SK-N-MC (cell line): Measurements from ENCODE around the gene CBX6.

Experiments
- DNase-seq: peaks from one replicate; pipeline ENCODE4 v3.0.0-alpha.2; 2011; ENCODE audit warnings: low read depth, low spot score
- H3K27ac ChIP-seq: fragments of 200-600 bp; sonication (generic); 2 replicates; pipeline ENCODE4 v1.5.1; 2016; ENCODE audit warnings: mixed run types
- H3K36me3 ChIP-seq: fragments of 200-600 bp; sonication (generic); 2 replicates; pipeline ENCODE4 v1.6.1; 2017; ENCODE audit warnings: antibody characterized with exemption, low read length, mixed read lengths; ENCODE audit not compliant: insufficient read depth
- H3K4me3 ChIP-seq: fragments of 200-600 bp; sonication (generic); 2 replicates; pipeline ENCODE4 v1.5.1; 2016
- H3K9ac ChIP-seq: fragments of 200-600 bp; sonication (generic); 2 replicates; pipeline ENCODE4 v1.8.0; 2017; ENCODE audit warnings: mixed run types, mixed read lengths; ENCODE audit not compliant: insufficient read length
- H3K9me3 ChIP-seq: fragments of 200-600 bp; sonication (generic); 2 replicates; pipeline ENCODE4 v1.6.1; 2017; ENCODE audit warnings: low read depth, mild to moderate bottlenecking, antibody characterized with exemption, low read length, moderate library complexity, mixed read lengths
- EZH2 ChIP-seq: fragments of 200-600 bp; sonication (generic); IDR thresholded peaks from one replicate; pipeline ENCODE4 v1.6.1; 2017; ENCODE audit warnings: antibody characterized with exemption
- FOXP2 ChIP-seq: optimal IDR thresholded peaks from 2 replicates; pipeline ENCODE3; 2011; ENCODE audit warnings: mild to moderate bottlenecking, moderate library complexity; ENCODE audit not compliant: insufficient read depth; ENCODE audit errors: extremely low read length, control extremely low read depth
- POLR2AphosphoS5 ChIP-seq: IDR thresholded peaks from 2 replicates; pipeline ENCODE4 v1.6.1; 2012; ENCODE audit warnings: mild to moderate bottlenecking, low read depth, low read length, borderline replicate concordance

CBX6 gene

DNA sequence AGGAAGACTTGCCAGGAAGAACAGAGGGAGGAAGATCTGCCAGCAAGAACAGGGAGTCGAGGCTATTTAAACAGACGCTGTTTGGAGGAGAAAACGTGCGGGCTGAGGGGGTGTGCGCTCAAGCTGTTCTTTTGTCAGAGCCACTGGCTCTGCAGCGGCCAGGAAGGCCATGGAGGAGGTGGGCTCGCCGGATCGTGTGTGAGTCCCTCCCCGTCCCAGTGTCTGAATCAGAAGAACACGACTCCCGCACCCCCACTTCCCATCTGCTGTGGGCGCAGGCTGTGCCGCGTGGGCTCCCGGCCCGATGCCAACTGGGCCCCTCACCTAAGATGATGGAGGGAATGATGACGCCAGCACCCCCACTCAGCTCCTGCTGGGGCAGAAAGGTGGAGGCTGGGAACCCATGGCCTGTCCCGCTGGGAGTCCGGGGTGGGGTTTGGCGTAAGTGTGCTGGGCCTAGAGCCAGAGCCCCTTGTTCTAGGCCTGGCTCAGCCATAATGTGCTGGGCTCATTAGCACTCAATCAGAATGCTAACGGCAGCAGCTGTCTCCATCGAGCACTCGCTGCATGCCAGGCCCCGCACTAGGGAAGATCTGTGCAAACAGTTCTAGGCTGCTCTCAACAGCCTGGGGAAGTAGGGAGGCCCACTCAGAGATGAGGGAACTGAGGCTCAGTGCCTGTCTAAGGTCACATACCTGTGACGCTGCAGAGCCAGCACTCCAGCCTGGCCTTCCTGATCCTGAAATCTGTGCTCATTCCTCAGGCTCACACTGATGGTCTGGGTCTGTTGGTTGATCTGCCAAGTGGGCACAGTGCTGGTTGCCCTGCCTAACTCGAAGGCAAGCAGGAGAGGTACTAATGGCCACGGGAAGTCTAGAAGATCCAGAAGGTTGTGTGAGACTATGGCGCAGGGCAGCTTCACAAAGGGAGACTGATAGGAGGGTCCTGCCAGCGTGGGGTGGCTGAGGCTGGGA is 39.7 kb downstream of the CBX6 start:
- no peak for DNase-seq
- H3K9me3 ChIP-seq = no peaks in the 10 kb centered on the region
- H3K4me3 ChIP-seq = no peak overlapping the region
- H3K9ac ChIP-seq = no peak overlapping the region
- no peak overlapping the region for H3K27ac ChIP-seq
- no peaks in the 10 kb centered on the region; the same call in 1 of the 2 replicates for H3K36me3 ChIP-seq
- no peak for TF ChIP-seq POLR2AphosphoS5
- no peak for TF ChIP-seq FOXP2
- TF ChIP-seq EZH2 = no peak

DNA sequence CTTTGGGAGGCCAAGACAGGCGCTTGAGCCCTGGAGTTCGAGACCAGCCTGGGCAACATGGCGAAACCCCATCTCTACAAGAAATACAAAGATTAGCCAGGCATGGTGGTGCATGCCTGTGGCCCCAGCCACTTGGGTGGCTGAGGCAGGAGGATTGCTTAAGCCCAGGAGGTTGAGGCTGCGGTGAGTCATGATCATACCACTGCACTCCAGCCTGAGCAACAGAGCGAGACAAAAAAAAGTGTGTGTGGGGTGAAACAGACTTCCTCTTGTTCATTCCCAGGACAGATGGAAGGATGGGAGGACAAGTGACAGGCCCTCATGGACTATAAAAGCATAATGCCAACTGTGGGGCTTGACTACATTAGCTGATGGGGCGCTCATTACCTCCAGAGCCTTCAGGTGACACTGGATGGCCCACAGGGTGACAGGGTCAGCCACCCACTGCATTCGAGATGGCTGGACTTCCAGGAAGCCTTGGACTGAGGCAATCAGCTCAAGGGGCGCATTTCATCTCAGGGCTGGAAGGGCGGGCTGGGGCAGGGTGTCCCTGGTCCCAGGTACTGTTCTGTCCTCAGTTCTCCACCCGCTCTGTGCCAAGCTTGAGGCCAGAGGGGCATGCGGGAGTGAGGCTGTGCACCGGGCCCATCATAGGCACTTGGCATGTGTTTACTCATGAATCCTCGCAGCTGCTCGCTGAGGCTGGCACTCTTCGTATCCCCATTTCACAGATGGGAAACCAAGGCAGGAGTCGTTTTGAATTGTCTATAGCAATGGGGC is 40.7 kb downstream of the CBX6 start:
- H3K9ac ChIP-seq = no peak overlapping the region
- TF ChIP-seq FOXP2 (no peak), POLR2AphosphoS5 (no peak), EZH2 (no peak)

DNA sequence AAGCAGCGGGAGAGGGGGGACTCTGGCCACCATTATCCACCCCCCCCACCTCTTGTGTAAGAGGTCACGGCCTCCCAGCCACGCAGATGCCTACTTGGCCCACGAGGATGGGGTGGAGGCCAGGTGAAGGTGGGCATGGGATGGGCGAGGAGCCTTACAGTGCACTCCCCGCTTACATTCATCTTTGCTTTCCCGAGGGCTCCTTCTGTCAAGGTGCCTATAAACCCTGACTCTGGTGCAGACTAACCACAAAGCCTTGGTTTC is 41.2 kb downstream of the CBX6 start:
- H3K36me3 ChIP-seq = no peaks in the 10 kb centered on the region; the same call in 1 of the 2 replicates
- TF ChIP-seq POLR2AphosphoS5 (no peak), EZH2 (no peak), FOXP2 (no peak)

More for the DNA sequence above, 40.7 kb downstream of the CBX6 start:
- no peaks in the 10 kb centered on the region for H3K9me3 ChIP-seq
- H3K4me3 ChIP-seq = no peak overlapping the region
- no peaks in the 10 kb centered on the region; the same call in 1 of the 2 replicates for H3K36me3 ChIP-seq
- no peak overlapping the region for H3K27ac ChIP-seq
- DNase-seq = no peak

DNA sequence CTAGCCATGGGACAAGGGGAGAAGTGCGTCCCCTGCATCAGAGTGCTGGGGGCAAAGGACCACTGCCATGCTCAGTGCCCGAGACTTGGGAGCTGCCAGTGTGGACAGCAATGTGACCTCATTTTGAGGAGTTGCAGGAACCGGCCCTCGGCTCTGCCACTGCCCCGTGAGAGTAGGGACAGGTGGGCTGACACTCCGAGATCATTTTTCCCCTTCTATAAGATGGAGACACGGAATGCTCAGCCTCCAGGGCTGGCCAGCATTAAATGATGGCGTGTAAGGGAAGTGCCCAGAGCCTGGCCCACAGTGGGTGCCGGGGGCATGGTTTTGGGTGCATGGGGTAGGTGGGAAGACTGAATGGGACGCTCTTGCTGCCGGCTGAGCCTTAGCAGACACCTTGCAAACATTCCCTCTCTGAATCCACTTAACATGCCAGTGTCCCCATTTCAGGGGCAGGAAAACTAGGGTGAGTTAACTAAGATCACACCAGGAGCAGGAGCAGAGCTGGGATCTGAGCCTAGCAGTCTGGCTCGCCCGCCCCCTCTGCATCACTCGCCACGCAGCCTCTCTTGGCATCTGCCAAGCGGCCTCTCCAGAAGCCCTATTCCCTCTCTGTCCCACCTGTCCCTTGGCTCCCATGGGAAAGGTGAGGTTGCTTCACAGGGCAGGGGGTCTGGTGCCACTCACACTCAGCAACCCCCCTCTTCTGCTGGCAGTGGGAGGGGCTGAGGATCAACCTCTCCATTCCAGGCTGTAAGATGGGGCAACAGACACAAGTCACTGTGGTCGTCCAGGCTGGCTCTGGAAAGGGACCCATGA is 41.8 kb downstream of the CBX6 start:
- TF ChIP-seq FOXP2 = no peak
- TF ChIP-seq EZH2 = no peak
- TF ChIP-seq POLR2AphosphoS5 = no peak
- no peak for DNase-seq
- Histone ChIP-seq H3K4me3 (no peak overlapping the region), H3K9me3 (no peaks in the 10 kb centered on the region), H3K9ac (no peak overlapping the region), H3K27ac (no peak overlapping the region), H3K36me3 (no peaks in the 10 kb centered on the region; the same call in 1 of the 2 replicates)

More for the DNA sequence above, 41.2 kb downstream of the CBX6 start:
- Histone ChIP-seq H3K9ac (no peak overlapping the region), H3K9me3 (no peaks in the 10 kb centered on the region), H3K27ac (no peak overlapping the region), H3K4me3 (no peak overlapping the region)
- no peak for DNase-seq

DNA sequence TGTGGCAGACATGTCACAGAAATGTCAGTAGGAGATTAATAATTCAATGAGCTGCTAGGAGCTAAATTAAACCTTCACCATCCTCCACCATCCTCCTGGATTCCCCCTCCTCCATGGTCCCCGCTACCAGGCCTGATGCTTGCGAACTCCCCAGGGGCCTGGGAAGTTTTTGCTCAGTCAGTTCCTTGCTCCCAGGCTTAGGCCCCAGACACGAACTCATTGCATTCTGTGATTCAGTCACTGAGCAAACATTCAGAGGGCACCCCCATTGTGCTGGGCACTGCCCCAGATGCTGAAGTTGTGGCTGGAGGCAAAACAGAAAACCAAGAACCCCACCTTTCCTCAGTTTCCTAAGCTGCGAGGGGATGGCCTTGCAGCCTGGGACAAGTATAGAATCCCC is 42.5 kb downstream of the CBX6 start:
- no peaks in the 10 kb centered on the region; the same call in 1 of the 2 replicates for H3K36me3 ChIP-seq
- DNase-seq = no peak
- no peaks in the 10 kb centered on the region for H3K9me3 ChIP-seq
- no peak overlapping the region for H3K4me3 ChIP-seq
- TF ChIP-seq FOXP2 (no peak), POLR2AphosphoS5 (no peak), EZH2 (no peak)
- no peak overlapping the region for H3K27ac ChIP-seq
- H3K9ac ChIP-seq = no peak overlapping the region

DNA sequence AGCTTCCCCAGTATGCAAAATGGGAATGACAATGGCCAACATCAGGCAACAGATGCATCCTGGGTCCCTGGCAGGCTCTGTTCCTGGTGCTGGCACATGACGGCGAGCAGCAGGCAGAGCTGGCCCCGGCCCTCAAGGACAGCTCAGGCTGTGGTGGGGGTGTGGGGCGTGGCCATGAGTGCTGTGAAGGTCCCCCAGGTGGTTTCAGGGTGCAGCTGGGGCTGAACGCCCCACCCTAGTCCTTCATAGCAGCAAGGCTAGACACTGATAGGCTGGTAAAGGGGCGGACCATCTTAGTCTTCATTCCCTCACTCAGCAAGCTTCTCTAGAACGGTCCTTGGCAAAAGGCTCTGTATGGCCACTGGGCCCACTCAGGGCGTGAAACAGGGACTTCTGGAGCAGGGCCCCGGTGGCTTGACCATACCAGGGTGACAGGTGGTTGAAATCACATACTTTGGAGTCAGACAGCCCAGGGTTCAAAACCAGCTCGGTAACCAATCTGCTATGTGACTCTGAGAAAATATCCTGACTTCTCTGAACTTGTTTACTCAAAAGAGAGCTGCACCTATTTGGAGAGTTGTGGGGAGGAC is 43.3 kb downstream of the CBX6 start:
- TF ChIP-seq POLR2AphosphoS5 (no peak), FOXP2 (no peak), EZH2 (no peak)
- Histone ChIP-seq H3K27ac (no peak overlapping the region), H3K9ac (no peak overlapping the region)

DNA sequence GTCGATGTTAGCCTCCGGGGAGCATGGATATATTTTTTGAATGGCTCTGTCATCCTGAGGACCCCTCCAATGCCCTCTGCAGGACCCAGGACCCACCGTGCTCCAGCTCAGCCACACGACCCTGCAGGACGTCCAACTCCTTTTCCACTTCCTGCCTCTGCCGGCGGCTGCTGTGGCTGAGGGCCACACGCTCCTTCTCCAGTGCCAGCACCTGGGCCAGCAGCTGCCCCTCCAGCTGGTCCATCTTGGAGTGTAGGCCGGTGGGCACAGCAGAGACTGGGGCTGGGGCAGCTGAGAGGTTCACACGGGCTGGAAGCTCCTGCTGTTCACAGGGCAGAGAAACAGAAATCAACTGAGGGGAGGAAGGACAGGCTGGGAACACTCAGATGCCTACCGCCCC is 43.8 kb downstream of the CBX6 start:
- Histone ChIP-seq H3K4me3 (no peak overlapping the region), H3K27ac (no peak overlapping the region), H3K9ac (no peak overlapping the region), H3K9me3 (no peaks in the 10 kb centered on the region), H3K36me3 (no peaks in the 10 kb centered on the region; the same call in 1 of the 2 replicates)
- DNase-seq = no peak
- no peak for TF ChIP-seq FOXP2
- no peak for TF ChIP-seq POLR2AphosphoS5
- TF ChIP-seq EZH2 = no peak

More for the DNA sequence above, 43.3 kb downstream of the CBX6 start:
- no peak for DNase-seq
- H3K9me3 ChIP-seq = no peaks in the 10 kb centered on the region
- no peak overlapping the region for H3K4me3 ChIP-seq
- no peaks in the 10 kb centered on the region; the same call in 1 of the 2 replicates for H3K36me3 ChIP-seq
